ENCODE results near the gene CHST6. TPM values are rescaled to one million over a fixed set of nuclear protein-coding genes. Genes with fewer than 3 reads are reported as not detected.

CHST6 gene
- total RNA-seq, 1 experiment from 2014 or later: 17.9 TPM

GRCh38 chr16:75537776-75538175 is 42.5 kb upstream of the CHST6 start:
- no TSS peak for BruUV-seq (replicated peaks)
- Histone ChIP-seq H4K20me1 (ENCODE audit: insufficient read depth) (no peaks in the 10 kb centered on the region), H3K4me3 (replicated peaks in 1 of 2; ENCODE audit: low read depth in 1 of 2, low read length in 2 of 2) (no peak overlapping the region), H3K27ac (ENCODE audit: low read depth, low read length) (no peak overlapping the region), H2AFZ (ENCODE audit: low read depth, low read length, poor library complexity, severe bottlenecking) (no peak overlapping the region), H3K36me3 (ENCODE audit: control insufficient read depth in 1 of 2, insufficient read depth in 2 of 2, low read length in 2 of 2) (no peaks in the 10 kb centered on the region; a peak in 1 of 4 replicates), H3K9me3 (ENCODE audit: control insufficient read depth in 1 of 2, insufficient read depth in 1 of 2, low read depth in 1 of 2, low read length in 2 of 2) (no peaks in the 10 kb centered on the region), H3K79me2 (ENCODE audit: insufficient read depth, low read length) (no peaks in the 10 kb centered on the region), H3K4me1 (ENCODE audit: control insufficient read depth in 1 of 2, insufficient read depth in 2 of 2, low read length in 2 of 2) (no peaks in the 10 kb centered on the region), H3K9ac (ENCODE audit: low read length) (no peak overlapping the region), H3K4me2 (ENCODE audit: low read length) (no peak overlapping the region), H3K27me3 (ENCODE audit: insufficient read depth, low read length) (no peaks in the 10 kb centered on the region), H3K9me2 (ENCODE audit: insufficient read depth) (no peaks in the 10 kb centered on the region)
- ChIA-PET CTCF (interaction anchor here (3.3 kb wide), 1 partner anchor 21 kb away, joined by 11 read pairs; no protein-coding TSS in a partner anchor), POLR2A (no interaction called here), RAD21 (ENCODE audit: low non-redundant PET in 1 of 2, low total read pairs in 2 of 2, uncharacterized antibody in 2 of 2, unreplicated experiment in 2 of 2) (no interaction called here)
- intact Hi-C loops (cut with micrococcal nuclease): no loop called here
- no peak for DNase-seq (ENCODE audit: low read depth, low spot score)
- TF ChIP-seq CTCF (IDR thresholded peaks at IDR 0.05 in 2 of 3, conservative IDR thresholded peaks at IDR 0.05 in 1 of 3; ENCODE audit: borderline replicate concordance in 1 of 3, insufficient read depth in 1 of 3, low read depth in 2 of 3, low read length in 2 of 3) (no peak), CBX3 (IDR thresholded peaks at IDR 0.05; ENCODE audit: low read depth) (no peak), ZBTB33 (IDR thresholded peaks at IDR 0.05; ENCODE audit: extremely low read depth, insufficient replicate concordance, low read length) (no peak), CEBPB (IDR thresholded peaks at IDR 0.05; ENCODE audit: low read depth) (no peak)
- no peak for ATAC-seq

GRCh38 chr16:75535901-75536300 is 40.7 kb upstream of the CHST6 start, which contains the start of gene CHST5:
Gene CHST5 (minus strand): TSS chr16:75536108. CDS start chr16:75530384, 5,724 bp downstream.
- Histone ChIP-seq H2AFZ (ENCODE audit: low read depth, low read length, poor library complexity, severe bottlenecking) (no peak within 1 kb of the TSS), H3K4me1 (ENCODE audit: control insufficient read depth in 1 of 2, insufficient read depth in 2 of 2, low read length in 2 of 2) (no peaks in the 10 kb centered on the region), H3K4me3 (replicated peaks in 1 of 2; ENCODE audit: low read depth in 1 of 2, low read length in 2 of 2) (no peak within 1 kb of the TSS), H3K27ac (ENCODE audit: low read depth, low read length) (no peak within 1 kb of the TSS), H3K27me3 (ENCODE audit: insufficient read depth, low read length) (no peaks in the 10 kb centered on the region), H3K9ac (ENCODE audit: low read length) (no peak within 1 kb of the TSS), H3K79me2 (ENCODE audit: insufficient read depth, low read length) (no peaks in the 10 kb centered on the region), H3K36me3 (ENCODE audit: control insufficient read depth in 1 of 2, insufficient read depth in 2 of 2, low read length in 2 of 2) (no peaks in the 10 kb centered on the region), H4K20me1 (ENCODE audit: insufficient read depth) (no peaks in the 10 kb centered on the region), H3K4me2 (ENCODE audit: low read length) (no peak within 1 kb of the TSS), H3K9me3 (ENCODE audit: control insufficient read depth in 1 of 2, insufficient read depth in 1 of 2, low read depth in 1 of 2, low read length in 2 of 2) (no peaks in the 10 kb centered on the region), H3K9me2 (ENCODE audit: insufficient read depth) (no peaks in the 10 kb centered on the region)
- ChIA-PET CTCF (interaction anchor here (3.3 kb wide), 1 partner anchor 19 kb away, joined by 11 read pairs; no protein-coding TSS in a partner anchor), RAD21 (ENCODE audit: low non-redundant PET in 1 of 2, low total read pairs in 2 of 2, uncharacterized antibody in 2 of 2, unreplicated experiment in 2 of 2) (no interaction called here), POLR2A (no interaction called here)
- ATAC-seq (no peak), DNase-seq (ENCODE audit: low read depth, low spot score) (no peak)
- intact Hi-C loops (cut with micrococcal nuclease): no loop called here
- no TSS peak for BruUV-seq (replicated peaks)
- TF ChIP-seq ZFX (IDR thresholded peaks at IDR 0.05) (no peak), POLR2AphosphoS5 (IDR thresholded peaks at IDR 0.05; ENCODE audit: low read depth, low read length) (no peak), CBX3 (IDR thresholded peaks at IDR 0.05; ENCODE audit: low read depth) (no peak), CEBPB (IDR thresholded peaks at IDR 0.05; ENCODE audit: low read depth) (no peak), EZH2 (IDR thresholded peaks at IDR 0.05) (no peak), MAX (IDR thresholded peaks at IDR 0.05) (no peak), EZH2phosphoT487 (IDR thresholded peaks at IDR 0.05; ENCODE audit: borderline replicate concordance) (no peak), SRF (IDR thresholded peaks at IDR 0.05; ENCODE audit: low read depth) (no peak), EGR1 (IDR thresholded peaks at IDR 0.05; ENCODE audit: low read depth) (no peak), SIN3A (IDR thresholded peaks at IDR 0.05; ENCODE audit: low read depth) (no peak), JUND (IDR thresholded peaks at IDR 0.05) (no peak), CTCF (IDR thresholded peaks at IDR 0.05 in 2 of 3, conservative IDR thresholded peaks at IDR 0.05 in 1 of 3; ENCODE audit: borderline replicate concordance in 1 of 3, insufficient read depth in 1 of 3, low read depth in 2 of 3, low read length in 2 of 3) (no peak), RAD21 (IDR thresholded peaks at IDR 0.05; ENCODE audit: low read depth) (no peak)
